ENCODE results near the gene CBARP.
"Not testable (repeated sequence)": the region's sequence is repeated elsewhere in the genome, so short reads cannot be mapped to it uniquely, and the experiment has no call there.

The CBARP gene

GRCh38 chr19:1248786-1249297 is 11.0 kb upstream of the CBARP start:
- no peak for DNase-seq (ENCODE audit: low read depth)
- TF ChIP-seq, protein P1, sequence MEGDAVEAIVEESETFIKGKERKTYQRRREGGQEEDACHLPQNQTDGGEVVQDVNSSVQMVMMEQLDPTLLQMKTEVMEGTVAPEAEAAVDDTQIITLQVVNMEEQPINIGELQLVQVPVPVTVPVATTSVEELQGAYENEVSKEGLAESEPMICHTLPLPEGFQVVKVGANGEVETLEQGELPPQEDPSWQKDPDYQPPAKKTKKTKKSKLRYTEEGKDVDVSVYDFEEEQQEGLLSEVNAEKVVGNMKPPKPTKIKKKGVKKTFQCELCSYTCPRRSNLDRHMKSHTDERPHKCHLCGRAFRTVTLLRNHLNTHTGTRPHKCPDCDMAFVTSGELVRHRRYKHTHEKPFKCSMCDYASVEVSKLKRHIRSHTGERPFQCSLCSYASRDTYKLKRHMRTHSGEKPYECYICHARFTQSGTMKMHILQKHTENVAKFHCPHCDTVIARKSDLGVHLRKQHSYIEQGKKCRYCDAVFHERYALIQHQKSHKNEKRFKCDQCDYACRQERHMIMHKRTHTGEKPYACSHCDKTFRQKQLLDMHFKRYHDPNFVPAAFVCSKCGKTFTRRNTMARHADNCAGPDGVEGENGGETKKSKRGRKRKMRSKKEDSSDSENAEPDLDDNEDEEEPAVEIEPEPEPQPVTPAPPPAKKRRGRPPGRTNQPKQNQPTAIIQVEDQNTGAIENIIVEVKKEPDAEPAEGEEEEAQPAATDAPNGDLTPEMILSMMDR (conservative IDR thresholded peaks at IDR 0.05; ENCODE audit: low read depth, low read length), result peak; percentile 55
- H3K4me3 ChIP-seq (ENCODE audit: low read length), result peak overlapping the region; percentile 70

GRCh38 chr19:1248139-1248785 is 10.5 kb upstream of the CBARP start, which contains the start of gene MIDN:
MIDN (plus strand) TSS chr19:1248583; CDS start chr19:1250297, 1,714 bp downstream.
- H3K4me3 ChIP-seq (ENCODE audit: low read length), result peak within 1 kb of the TSS; percentile 70
- no peak for DNase-seq (ENCODE audit: low read depth)
- TF ChIP-seq, protein P1 (conservative IDR thresholded peaks at IDR 0.05; ENCODE audit: low read depth, low read length), result peak; percentile 50

GRCh38 chr19:1247748-1248138 is 9.9 kb upstream of the CBARP start:
- peak overlapping the region; percentile 39 for H3K4me3 ChIP-seq (ENCODE audit: low read length)
- TF ChIP-seq, protein P1 (conservative IDR thresholded peaks at IDR 0.05; ENCODE audit: low read depth, low read length), result no peak
- DNase-seq (ENCODE audit: low read depth), result no peak

GRCh38 chr19:1246265-1247087 is 8.7 kb upstream of the CBARP start:
- H3K4me3 ChIP-seq (ENCODE audit: low read length); DNase-seq (ENCODE audit: low read depth): not testable (repeated sequence)

DNA sequence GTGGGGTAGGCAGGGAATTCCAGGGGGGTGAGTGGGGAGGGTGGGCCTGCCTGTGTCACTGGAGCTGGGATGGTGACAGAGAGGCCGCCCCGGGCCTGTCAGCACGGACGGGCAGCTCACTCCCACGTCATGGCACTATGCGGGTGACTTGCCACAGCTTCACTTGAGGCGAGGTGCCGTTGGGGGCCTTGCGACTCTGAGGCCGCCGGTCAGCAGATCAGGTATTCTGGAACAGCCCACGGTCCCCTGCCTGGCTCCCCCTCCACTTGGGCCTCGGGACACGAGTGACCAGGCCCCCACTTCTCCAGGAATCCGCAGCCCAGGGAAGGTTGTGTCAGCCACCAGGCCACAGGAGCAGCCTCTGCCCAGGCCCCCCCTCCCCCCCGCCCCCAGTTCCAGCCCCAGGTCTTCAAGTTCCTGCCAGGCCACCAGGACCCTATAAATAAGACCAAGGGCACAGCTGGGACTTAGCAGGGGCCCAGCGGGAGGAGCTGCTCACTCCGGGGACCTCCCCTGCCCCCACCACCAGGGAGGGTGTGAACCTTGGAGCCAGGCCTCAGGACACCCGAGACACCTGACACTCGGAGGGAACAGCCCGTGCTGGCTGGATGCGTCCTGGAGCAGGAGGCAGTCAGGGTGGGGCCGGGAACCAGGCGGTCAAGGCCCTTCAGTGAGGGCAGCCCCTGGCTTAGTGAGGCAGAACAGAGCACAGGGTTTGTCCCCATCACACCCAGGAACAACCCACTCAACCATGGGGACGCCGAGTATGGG is 7.9 kb upstream of the CBARP start:
- no peak overlapping the region for H3K4me3 ChIP-seq (ENCODE audit: low read length)
- DNase-seq (ENCODE audit: low read depth), result no peak
- TF ChIP-seq, protein P1 (conservative IDR thresholded peaks at IDR 0.05; ENCODE audit: low read depth, low read length), result no peak

DNA sequence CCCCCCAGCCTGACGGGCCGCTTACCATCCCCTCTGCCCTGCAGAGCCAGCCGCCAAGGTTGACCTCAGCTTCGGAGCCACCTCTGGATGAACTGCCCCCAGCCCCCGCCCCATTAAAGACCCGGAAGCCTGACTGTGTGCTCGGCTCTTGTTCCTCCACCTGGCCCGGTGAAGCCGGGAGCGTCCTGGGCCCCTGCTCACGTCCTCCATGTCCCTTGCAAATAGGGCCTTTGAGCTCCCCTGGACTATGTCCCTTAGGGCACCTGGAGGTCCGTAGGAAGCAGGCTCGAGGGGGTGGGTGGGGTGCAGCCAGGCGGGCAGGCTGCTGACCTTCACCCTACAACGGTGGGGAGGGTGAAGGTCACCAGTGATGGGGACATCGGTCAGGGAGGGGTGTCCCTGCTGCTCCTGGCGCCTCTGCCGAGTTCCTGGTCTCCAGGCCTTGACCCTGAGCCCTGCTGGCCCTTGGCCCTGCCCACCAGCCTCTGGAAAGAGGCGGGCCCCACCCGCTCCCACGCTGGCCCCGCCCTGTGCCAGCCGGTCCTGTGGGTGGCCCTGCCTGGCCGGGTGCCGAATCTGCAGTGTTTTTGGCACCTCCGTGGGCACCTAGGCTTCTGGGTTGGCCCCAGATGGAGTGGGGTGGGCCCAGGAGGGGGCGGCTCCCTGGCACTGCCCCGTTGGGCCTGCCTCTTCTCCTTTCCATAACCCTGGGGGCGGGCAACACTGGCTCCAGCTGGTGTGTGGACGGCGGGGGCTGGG is 7.1 kb upstream of the CBARP start:
- DNase-seq (ENCODE audit: low read depth), result no peak

More for the DNA sequence above, 7.1 kb upstream of the CBARP start:
- no peak overlapping the region for H3K4me3 ChIP-seq (ENCODE audit: low read length)
- TF ChIP-seq, protein P1 (conservative IDR thresholded peaks at IDR 0.05; ENCODE audit: low read depth, low read length), result no peak

Measured in retinal pigment epithelial cell (primary cell).